ENCODE data around the gene CCDC183. TPM values are rescaled to one million over a fixed set of nuclear protein-coding genes. Genes with fewer than 3 reads are reported as not detected.

CCDC183 gene
- total RNA-seq, 1 experiment from 2014 or later, result 4.2 TPM

DNA sequence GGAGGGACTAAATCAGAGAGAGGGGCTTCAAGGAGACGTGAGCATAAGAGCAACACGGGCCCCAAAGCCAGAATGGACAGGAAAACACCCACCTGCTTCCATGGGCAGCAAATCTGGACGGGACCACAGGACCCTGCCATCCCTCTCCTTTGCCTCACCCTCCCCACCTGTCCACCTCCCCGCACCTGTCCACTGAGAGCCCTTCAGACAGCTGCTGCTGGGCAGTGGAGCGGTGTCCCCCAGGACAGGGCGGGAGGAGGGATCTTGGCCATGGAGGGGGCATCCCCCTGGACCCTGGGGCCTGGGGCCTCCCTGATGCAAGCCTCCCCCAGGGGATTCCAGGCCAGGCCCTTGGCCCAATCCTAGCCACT lies 2.6 kb downstream of the CCDC183 start:
- no peaks in the 10 kb centered on the region for H3K9me3 ChIP-seq
- peak overlapping the region; percentile 70 for H3K27ac Mint-ChIP-seq (ENCODE audit: unreplicated experiment)
- peaks cover 37% of the 10 kb centered on the region for H3K4me1 ChIP-seq
- H3K4me3 Mint-ChIP-seq (ENCODE audit: unreplicated experiment), result peak overlapping the region; percentile 79
- H3K9me3 Mint-ChIP-seq (ENCODE audit: unreplicated experiment), result no peaks in the 10 kb centered on the region
- ChIA-PET POLR2A (no interaction called here), CTCF (interaction anchor here (1.4 to 2.3 kb wide), 2 partner anchors 230 to 236 kb away, joined by 11 to 13 read pairs; no protein-coding TSS in a partner anchor)
- no TSS peak for BruUV-seq (replicated peaks)
- intact Hi-C loops (cut with micrococcal nuclease; ENCODE audit: unreplicated experiment), result loop anchor here (10.0 kb wide), 1 partner anchor 446 kb away; the partner anchor contains the start of gene TUBB4B
- peaks cover 17% of the 10 kb centered on the region for H3K4me1 Mint-ChIP-seq (ENCODE audit: low read depth, unreplicated experiment)
- H3K27me3 ChIP-seq (replicated peaks; ENCODE audit: control insufficient read depth, insufficient read depth, low read length), result no peaks in the 10 kb centered on the region
- no peaks in the 10 kb centered on the region for H3K27me3 Mint-ChIP-seq (ENCODE audit: insufficient read depth, unreplicated experiment)
- no peak for DNase-seq
- peak overlapping the region; percentile 78 for H3K4me3 ChIP-seq (ENCODE audit: low read depth, low read length)
- peaks cover 54% of the 10 kb centered on the region for H3K36me3 Mint-ChIP-seq (ENCODE audit: insufficient read depth, unreplicated experiment)
- H3K36me3 ChIP-seq (ENCODE audit: control insufficient read depth, insufficient read depth, low read length), result peaks cover 4% of the 10 kb centered on the region
- TF ChIP-seq CTCF (IDR thresholded peaks at IDR 0.05; ENCODE audit: insufficient read depth in 1 of 2, low read depth in 1 of 2, low read length in 1 of 2, severe bottlenecking in 1 of 2, unreplicated experiment in 1 of 2), result no peak

GRCh38 chr9:136799079-136799853 lies 3.1 kb downstream of the CCDC183 start:
- Histone ChIP-seq H3K9me3 (no peaks in the 10 kb centered on the region), H3K4me1 (peaks cover 37% of the 10 kb centered on the region), H3K27me3 (replicated peaks; ENCODE audit: control insufficient read depth, insufficient read depth, low read length) (no peaks in the 10 kb centered on the region), H3K4me3 (ENCODE audit: low read depth, low read length) (peak overlapping the region; percentile 78), H3K36me3 (ENCODE audit: control insufficient read depth, insufficient read depth, low read length) (peaks cover 4% of the 10 kb centered on the region)
- peak; percentile 62 to 67 for DNase-seq
- Mint-ChIP-seq H3K27ac (ENCODE audit: unreplicated experiment) (peak overlapping the region; percentile 70), H3K4me3 (ENCODE audit: unreplicated experiment) (peak overlapping the region; percentile 79), H3K9me3 (ENCODE audit: unreplicated experiment) (no peaks in the 10 kb centered on the region), H3K27me3 (ENCODE audit: insufficient read depth, unreplicated experiment) (no peaks in the 10 kb centered on the region), H3K4me1 (ENCODE audit: low read depth, unreplicated experiment) (peaks cover 17% of the 10 kb centered on the region), H3K36me3 (ENCODE audit: insufficient read depth, unreplicated experiment) (peaks cover 59% of the 10 kb centered on the region)
- no TSS peak for BruUV-seq (replicated peaks)
- CTCF ChIA-PET, result interaction anchor here (0.9 to 2.3 kb wide), 7 partner anchors 8 to 438 kb away, joined by 4 to 24 read pairs (median 11); partner anchors contain the start of genes AJM1 and TMEM141
- TF ChIP-seq CTCF (IDR thresholded peaks at IDR 0.05; ENCODE audit: insufficient read depth in 1 of 2, low read depth in 1 of 2, low read length in 1 of 2, severe bottlenecking in 1 of 2, unreplicated experiment in 1 of 2), result no peak
- intact Hi-C loops (cut with micrococcal nuclease; ENCODE audit: unreplicated experiment), result loop anchor here (10.0 kb wide), 1 partner anchor 446 kb away; the partner anchor contains the start of gene TUBB4B
- POLR2A ChIA-PET, result interaction anchor here (1.0 to 2.0 kb wide), 4 partner anchors 13 to 402 kb away, joined by 3 to 8 read pairs (median 5); partner anchors contain the start of gene TRAF2

- Mint-ChIP-seq H3K36me3 (ENCODE audit: insufficient read depth, unreplicated experiment) (peaks cover 60% of the 10 kb centered on the region), H3K9me3 (ENCODE audit: unreplicated experiment) (no peaks in the 10 kb centered on the region), H3K4me1 (ENCODE audit: low read depth, unreplicated experiment) (peaks cover 17% of the 10 kb centered on the region), H3K27me3 (ENCODE audit: insufficient read depth, unreplicated experiment) (no peaks in the 10 kb centered on the region), H3K27ac (ENCODE audit: unreplicated experiment) (peak overlapping the region; percentile 70), H3K4me3 (ENCODE audit: unreplicated experiment) (peak overlapping the region; percentile 79)
- peaks cover 37% of the 10 kb centered on the region for H3K4me1 ChIP-seq
- TF ChIP-seq CTCF (IDR thresholded peaks at IDR 0.05; ENCODE audit: insufficient read depth in 1 of 2, low read depth in 1 of 2, low read length in 1 of 2, severe bottlenecking in 1 of 2, unreplicated experiment in 1 of 2), result no peak
- peak; percentile 90 to 96 for DNase-seq
- ChIA-PET POLR2A (interaction anchor here (0.7 to 2.0 kb wide), 8 partner anchors 9 to 441 kb away, joined by 3 to 11 read pairs (median 4); partner anchors contain the start of genes TMEM141, TRAF2 and TUBB4B), CTCF (interaction anchor here (0.5 to 2.3 kb wide), 13 partner anchors 9 to 621 kb away, joined by 3 to 24 read pairs (median 6); partner anchors contain the start of genes AJM1 and TMEM141)
- peaks cover 2% of the 10 kb centered on the region for H3K36me3 ChIP-seq (ENCODE audit: control insufficient read depth, insufficient read depth, low read length)
- no peaks in the 10 kb centered on the region for H3K9me3 ChIP-seq
- BruUV-seq (replicated peaks), result no TSS peak
- intact Hi-C loops (cut with micrococcal nuclease; ENCODE audit: unreplicated experiment), result loop anchor here (10.0 kb wide), 1 partner anchor 445 kb away; the partner anchor contains the start of gene TUBB4B
- H3K27me3 ChIP-seq (replicated peaks; ENCODE audit: control insufficient read depth, insufficient read depth, low read length), result no peaks in the 10 kb centered on the region
- peak overlapping the region; percentile 78 for H3K4me3 ChIP-seq (ENCODE audit: low read depth, low read length)
Observed at GRCh38 chr9:136799854-136800657, 3.9 kb downstream of the CCDC183 start.

Data from Caco-2 (cell line).